Left ventricle myocardium inferior (tissue), 1 donor: ENCODE measurements around the gene EPYC. TPM values are rescaled to one million over a fixed set of nuclear protein-coding genes. Genes with fewer than 3 reads are reported as not detected.

ENCODE experiments used
- DNase-seq: peaks from one replicate; pipeline ENCODE4 v3.0.0-alpha.2; 2020
- H3K27ac ChIP-seq: fragments of 200-600 bp; replicated peaks from 2 replicates; pipeline ENCODE4 v1.8.0; 2021
- H3K27me3 ChIP-seq: fragments of 200-600 bp; 2 replicates; pipeline ENCODE4 v1.8.0; 2021; ENCODE audit warnings: low read depth
- H3K36me3 ChIP-seq: fragments of 200-600 bp; 2 replicates; pipeline ENCODE4 v1.8.0; 2021
- H3K4me1 ChIP-seq: fragments of 200-600 bp; 2 replicates; pipeline ENCODE4 v1.8.0; 2021
- H3K4me3 ChIP-seq: fragments of 200-600 bp; 2 replicates; pipeline ENCODE4 v1.8.0; 2021; ENCODE audit warnings: mild to moderate bottlenecking, moderate library complexity
- H3K9me3 ChIP-seq: fragments of 200-600 bp; replicated peaks from 2 replicates; pipeline ENCODE4 v1.8.0; 2021
- intact Hi-C: fragments of 100-400 bp; cut with micrococcal nuclease; formaldehyde crosslinking; loops from one replicate; pipeline ENCODE4 v1.11.0; 2022
- total RNA-seq: library from RNA; stranded (reverse); fragmentation: NEBNext Ultra II Directional; extraction: Animal tissue kit (Norgen Biotek cat#: 25700); gene quantifications from one replicate; pipeline ENCODE4 v1.2.1, GENCODE V29; 2021
- TF ChIP-seq, protein P1 (sequence below): fragments of 200-600 bp; IDR thresholded peaks from 2 replicates; pipeline ENCODE4 v1.8.0; 2021; ENCODE audit warnings: antibody characterized with exemption, mild to moderate bottlenecking, borderline replicate concordance
- donor health status: DM: no; HTN: yes; CAD: no; lungs with severe emphysema.

EPYC gene
- total RNA-seq, 1 donor from 2014 or later = not detected

GRCh38 chr12:90951432-90952105 is 53.2 kb downstream of the EPYC start:
- intact Hi-C loops = no loop called here
- Histone ChIP-seq H3K27ac (no peak overlapping the region), H3K27me3 (no peaks in the 10 kb centered on the region), H3K36me3 (no peaks in the 10 kb centered on the region), H3K4me3 (no peak overlapping the region), H3K4me1 (no peaks in the 10 kb centered on the region), H3K9me3 (no peaks in the 10 kb centered on the region)
- TF ChIP-seq, protein P1, sequence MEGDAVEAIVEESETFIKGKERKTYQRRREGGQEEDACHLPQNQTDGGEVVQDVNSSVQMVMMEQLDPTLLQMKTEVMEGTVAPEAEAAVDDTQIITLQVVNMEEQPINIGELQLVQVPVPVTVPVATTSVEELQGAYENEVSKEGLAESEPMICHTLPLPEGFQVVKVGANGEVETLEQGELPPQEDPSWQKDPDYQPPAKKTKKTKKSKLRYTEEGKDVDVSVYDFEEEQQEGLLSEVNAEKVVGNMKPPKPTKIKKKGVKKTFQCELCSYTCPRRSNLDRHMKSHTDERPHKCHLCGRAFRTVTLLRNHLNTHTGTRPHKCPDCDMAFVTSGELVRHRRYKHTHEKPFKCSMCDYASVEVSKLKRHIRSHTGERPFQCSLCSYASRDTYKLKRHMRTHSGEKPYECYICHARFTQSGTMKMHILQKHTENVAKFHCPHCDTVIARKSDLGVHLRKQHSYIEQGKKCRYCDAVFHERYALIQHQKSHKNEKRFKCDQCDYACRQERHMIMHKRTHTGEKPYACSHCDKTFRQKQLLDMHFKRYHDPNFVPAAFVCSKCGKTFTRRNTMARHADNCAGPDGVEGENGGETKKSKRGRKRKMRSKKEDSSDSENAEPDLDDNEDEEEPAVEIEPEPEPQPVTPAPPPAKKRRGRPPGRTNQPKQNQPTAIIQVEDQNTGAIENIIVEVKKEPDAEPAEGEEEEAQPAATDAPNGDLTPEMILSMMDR = no peak
- DNase-seq = no peak

DNA sequence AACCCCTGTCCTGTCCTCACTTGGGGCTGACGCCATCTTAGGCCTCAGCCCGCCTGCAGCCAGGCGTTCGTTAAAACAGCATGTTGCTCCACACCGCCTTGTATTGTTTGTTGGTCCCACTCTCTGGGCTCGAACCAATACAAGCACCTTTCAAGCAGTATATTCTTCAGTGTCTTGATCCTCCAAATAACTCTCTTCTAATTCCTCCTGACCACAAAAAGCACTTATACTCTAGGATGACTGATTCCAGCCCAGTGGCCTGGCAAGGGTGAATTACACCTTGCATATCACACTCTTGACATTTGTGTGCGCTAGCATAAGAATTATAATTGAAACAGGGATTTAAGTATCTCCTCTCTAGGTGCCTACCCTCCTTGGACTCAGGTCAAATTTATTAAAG is 56.9 kb downstream of the EPYC start:
- intact Hi-C loops = no loop called here
- TF ChIP-seq, protein P1 = no peak
- H3K4me3 ChIP-seq = no peak overlapping the region
- H3K27me3 ChIP-seq = no peaks in the 10 kb centered on the region
- H3K4me1 ChIP-seq = no peaks in the 10 kb centered on the region
- H3K27ac ChIP-seq = no peak overlapping the region
- H3K9me3 ChIP-seq = no peaks in the 10 kb centered on the region
- DNase-seq = no peak
- no peaks in the 10 kb centered on the region for H3K36me3 ChIP-seq

DNA sequence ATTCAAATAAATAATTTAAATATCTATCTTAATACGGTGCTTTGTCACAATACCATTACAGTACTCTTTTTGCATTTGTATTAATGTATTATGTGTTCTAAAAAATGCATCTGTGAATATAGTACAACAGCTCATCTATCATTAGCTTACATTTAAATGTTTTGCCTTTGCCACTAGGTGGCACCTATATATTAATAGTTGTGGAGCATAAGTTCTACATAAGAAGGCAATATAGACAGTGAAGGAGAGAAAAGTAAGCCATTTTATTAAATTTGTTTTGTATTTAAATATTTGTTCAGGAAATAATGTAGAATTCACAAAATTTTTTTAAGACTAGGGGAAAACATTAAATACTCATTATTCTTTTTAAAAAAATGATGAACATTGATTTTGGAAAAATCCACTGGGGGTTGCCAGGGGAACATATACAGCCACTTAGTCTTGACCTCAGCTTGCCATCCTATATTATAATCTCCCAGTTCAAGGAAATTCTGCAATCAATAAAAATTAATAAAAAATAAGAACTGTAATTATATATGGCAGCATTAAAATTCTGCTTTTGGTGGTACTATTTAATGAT is 59.6 kb downstream of the EPYC start:
- Histone ChIP-seq H3K27me3 (no peaks in the 10 kb centered on the region), H3K27ac (no peak overlapping the region), H3K4me1 (no peaks in the 10 kb centered on the region), H3K9me3 (no peaks in the 10 kb centered on the region), H3K4me3 (no peak overlapping the region), H3K36me3 (no peaks in the 10 kb centered on the region)
- intact Hi-C loops = no loop called here
- DNase-seq = no peak
- TF ChIP-seq, protein P1 = peak; percentile 62

GRCh38 chr12:90943255-90943654 is 61.5 kb downstream of the EPYC start:
- H3K36me3 ChIP-seq = no peaks in the 10 kb centered on the region
- no peak overlapping the region for H3K27ac ChIP-seq
- no peaks in the 10 kb centered on the region for H3K4me1 ChIP-seq
- no peak overlapping the region for H3K4me3 ChIP-seq
- TF ChIP-seq, protein P1 = no peak
- no peak for DNase-seq
- no peaks in the 10 kb centered on the region for H3K9me3 ChIP-seq
- intact Hi-C loops = no loop called here
- no peaks in the 10 kb centered on the region for H3K27me3 ChIP-seq

GRCh38 chr12:90940872-90941499 is 63.8 kb downstream of the EPYC start:
- TF ChIP-seq, protein P1 = peak; percentile 67
- intact Hi-C loops = no loop called here
- no peaks in the 10 kb centered on the region for H3K36me3 ChIP-seq
- H3K4me1 ChIP-seq = no peaks in the 10 kb centered on the region
- no peak overlapping the region for H3K27ac ChIP-seq
- no peaks in the 10 kb centered on the region for H3K27me3 ChIP-seq
- no peaks in the 10 kb centered on the region for H3K9me3 ChIP-seq
- no peak overlapping the region for H3K4me3 ChIP-seq
- DNase-seq = no peak
